ENCODE measurements around the gene WRAP73.

WRAP73 gene

DNA sequence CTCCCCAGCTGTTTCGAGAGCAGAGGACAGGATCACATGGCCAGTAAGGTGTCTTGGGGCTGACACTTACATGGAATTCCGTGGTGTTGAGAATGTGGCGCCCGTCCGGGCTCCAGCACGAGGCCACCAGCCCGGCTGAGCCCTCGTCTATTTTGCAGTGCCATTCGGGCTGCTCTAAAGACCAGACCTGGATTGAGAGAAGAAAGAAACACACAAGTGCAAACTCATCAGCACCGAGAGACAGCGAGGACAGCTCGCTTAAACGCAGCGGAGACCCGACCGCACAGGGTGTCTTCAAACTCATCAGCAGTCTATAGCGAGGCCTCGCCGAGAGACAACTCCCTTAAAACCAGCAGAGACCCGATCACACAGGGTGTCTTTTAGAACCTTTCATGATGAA lies 3.3 kb downstream of the WRAP73 start:
- DNase-seq (ENCODE audit: low read depth), result no peak

DNA sequence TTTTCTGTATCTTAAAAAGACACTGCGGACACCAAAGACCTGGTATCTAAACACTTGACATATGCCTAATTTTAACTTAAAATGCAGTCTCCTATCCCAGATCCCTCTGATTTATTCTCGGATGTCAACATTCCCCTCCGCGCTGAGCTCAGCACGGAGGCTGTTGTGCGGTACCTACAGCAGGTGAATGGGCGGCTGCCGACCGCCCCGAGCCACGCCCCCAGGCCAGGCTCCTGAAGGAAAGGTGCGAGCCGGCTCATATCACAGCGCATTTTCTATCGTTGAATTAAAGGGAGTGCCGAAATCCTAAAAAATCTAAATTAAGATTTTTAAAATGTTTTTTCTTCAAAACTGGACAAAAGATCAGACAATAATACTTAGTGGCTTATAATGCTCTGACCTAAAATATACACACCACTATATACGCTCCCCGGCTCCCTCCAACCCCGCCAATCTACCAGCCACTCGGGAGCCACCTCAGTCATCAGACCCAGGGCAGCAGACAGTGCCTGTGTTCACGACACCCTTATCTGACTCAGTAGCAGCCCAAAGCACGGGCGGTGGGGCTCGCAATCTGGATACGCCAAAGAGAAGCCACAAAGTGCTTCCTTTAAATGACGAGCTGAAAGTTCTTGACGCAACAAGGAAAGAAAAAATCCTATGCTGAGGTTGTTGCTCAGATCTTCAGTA lies 4.1 kb downstream of the WRAP73 start:
- no peak for DNase-seq (ENCODE audit: low read depth)

DNA sequence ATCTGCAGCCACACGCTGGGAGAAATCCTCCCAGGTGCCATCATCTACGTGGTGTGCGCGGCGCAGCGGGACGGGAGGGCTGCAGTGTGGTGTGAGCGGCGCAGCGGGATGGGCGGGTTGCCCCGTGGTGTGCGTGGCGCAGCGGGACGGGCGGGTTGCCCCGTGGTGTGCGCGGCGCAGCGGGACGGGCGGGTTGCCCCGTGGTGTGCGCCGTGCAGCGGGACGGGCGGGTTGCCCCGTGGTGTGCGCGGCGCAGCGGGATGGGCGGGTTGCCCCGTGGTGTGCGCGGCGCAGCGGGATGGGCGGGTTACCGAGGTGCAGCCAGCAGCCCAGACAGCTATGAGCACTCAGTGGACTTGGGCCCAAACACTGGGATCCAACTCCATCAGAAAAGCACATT lies 4.7 kb downstream of the WRAP73 start:
- DNase-seq (ENCODE audit: low read depth), result no peak

DNA sequence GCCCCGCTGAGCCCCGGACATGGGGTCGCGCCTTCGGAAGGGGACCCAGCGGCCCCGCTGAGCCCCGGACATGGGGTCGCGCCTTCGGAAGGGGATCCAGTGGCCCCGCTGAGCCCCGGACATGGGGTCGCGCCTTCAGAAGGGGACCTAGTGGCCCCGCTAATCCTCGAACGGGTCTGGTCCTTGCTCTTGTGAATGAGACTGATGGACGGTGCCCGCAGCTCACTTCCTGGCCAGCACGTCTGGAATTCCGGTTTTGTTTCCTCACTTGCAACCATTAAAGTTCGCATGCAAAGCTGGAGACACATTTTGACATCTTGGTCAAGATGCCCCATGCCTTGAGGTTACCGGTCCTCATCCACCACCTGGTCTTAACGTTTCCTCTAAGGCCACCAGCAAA lies 5.6 kb downstream of the WRAP73 start:
- DNase-seq (ENCODE audit: low read depth), result no peak

DNA sequence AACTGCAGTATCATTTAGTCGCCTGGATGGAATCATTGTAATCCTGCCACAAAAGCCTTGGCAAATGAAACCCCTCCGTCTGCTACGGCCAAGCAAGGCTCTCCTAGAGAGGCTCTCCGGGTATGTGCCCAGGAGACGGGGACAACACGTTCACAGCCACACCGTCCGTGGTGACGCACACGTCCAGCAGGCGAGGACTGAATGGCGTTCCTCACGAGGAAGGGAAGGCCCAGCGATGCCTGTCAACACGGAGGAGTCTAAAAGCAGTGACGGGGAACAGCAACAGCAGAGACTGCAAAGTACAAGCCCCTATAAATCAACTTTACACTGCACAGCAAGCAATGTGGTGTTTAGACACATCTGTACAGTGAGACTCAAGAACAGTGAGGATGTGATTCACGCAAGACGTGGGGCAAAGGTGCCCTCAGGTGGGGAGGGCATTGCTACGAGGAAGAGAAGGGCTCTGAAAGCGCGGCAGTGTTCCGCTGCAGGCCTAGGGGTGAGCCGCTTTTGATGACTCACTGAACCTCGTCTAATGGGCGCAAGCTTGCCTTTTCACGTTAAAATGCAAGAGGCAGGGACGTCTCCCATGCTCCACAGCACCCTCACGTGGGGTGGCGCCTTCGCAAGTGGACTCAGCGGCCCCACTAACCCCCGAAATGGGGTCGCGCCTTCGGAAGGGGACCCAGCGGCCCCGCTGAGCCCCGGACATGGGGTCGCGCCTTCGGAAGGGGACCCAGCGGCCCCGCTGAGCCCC lies 6.8 kb downstream of the WRAP73 start:
- no peak for DNase-seq (ENCODE audit: low read depth)

DNA sequence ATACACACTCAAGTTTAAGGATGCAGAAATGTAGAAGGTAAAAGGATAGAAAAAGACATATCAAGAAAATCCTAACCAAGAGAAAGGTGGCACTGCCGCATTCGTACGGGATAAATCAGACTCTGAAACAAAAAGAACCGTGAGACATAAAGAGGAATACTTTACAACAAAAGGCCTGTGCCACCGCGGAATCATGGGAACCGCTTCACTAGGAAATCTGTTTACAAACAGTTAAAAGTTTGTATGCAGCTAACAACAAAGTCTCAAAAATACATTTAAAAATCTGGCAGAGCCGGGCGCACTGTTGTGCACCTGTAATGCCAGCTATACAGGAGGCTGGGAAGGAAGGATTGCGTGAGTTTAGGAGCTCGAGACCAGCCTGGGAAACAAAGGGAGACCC lies 8.1 kb downstream of the WRAP73 start:
- no peak for DNase-seq (ENCODE audit: low read depth)

DNA sequence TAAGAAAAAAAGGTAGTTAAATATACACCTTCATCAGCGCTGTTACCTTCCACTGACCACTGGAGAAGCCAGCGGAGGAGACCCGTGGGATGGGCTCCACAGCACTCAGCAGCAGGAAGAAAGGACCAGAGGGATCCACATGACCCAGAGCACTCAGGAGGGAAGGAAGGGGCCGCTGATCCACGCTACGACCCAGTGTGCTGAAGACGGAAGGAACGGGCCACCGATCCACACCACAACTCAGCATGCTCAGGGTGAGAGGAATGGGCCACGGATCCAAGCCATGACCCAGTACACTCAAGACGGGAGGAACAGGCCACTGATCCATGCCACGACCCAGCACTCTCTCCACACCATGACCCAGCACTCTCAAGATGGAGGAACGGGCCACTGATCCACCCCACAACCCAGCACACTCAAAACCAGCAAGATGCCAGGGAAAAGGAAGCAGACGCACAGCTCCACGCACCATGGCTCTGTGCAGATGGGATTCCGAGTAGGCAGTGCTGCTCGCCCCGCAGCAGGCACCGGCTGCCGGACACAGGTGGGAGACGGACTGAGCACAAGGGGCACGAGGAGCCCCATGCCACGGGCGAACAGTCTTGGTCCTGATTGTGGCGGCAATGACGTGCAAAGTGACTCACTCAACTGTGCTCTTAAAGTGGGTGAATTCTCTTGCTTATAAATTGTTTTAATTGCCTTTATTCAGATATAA lies 8.7 kb downstream of the WRAP73 start:
- DNase-seq (ENCODE audit: low read depth), result no peak

DNA sequence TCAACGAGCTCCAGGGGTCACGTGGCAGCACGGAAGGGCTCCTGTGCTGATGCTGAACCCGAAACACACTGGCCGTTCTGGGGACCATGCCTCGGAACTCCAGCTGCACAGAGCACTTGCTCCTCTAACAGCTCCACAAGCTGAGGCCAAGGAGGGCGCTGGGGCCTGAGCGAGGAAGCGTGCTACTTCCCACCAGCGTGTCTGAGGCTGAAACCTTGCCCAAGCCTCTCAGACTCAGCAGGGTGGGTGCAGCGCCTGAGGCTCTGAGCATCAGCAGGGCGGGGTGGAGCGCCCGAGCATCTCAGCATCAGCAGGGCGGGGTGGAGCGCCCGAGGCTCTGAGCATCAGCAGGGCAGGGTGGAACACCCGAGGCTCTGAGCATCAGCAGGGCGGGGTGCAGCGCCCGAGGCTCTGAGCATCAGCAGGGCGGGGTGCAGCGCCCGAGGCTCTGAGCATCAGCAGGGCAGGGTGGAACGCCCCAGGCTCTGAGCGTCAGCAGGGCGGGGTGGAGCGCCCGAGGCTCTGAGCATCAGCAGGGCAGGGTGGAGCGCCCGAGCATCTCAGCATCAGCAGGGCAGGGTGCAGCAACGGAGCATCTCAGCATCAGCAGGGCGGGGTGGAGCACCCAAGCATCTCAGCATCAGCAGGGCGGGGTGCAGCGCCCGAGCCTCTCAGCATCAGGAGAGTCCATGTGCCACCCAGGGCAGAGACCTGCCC lies 9.6 kb downstream of the WRAP73 start:
- no peak for DNase-seq (ENCODE audit: low read depth)

DNA sequence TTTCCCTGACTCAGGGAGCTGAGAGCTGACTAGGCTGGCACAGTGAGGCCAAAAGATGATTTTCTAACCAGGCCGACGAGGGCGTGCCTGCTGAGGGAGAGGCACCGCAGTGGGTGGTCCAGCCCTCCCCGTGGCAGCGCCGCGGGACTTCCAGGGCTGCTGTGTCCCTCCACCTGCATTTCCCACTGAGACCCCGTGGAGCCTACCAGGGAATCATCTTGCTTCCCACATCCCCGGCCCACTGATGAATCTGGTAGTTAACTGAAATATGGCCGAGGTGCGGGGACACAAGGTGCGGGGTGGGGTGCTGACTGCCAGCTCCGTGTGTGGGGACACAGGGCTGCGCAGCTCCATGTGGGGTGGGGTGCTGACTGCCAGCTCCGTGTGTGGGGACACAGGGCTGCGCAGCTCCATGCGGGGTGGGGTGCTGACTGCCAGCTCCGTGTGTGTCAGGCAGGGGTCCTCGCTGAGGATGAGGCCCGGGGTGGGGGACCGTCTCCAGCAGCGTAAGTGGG lies 10.4 kb downstream of the WRAP73 start:
- DNase-seq (ENCODE audit: low read depth), result no peak

DNA sequence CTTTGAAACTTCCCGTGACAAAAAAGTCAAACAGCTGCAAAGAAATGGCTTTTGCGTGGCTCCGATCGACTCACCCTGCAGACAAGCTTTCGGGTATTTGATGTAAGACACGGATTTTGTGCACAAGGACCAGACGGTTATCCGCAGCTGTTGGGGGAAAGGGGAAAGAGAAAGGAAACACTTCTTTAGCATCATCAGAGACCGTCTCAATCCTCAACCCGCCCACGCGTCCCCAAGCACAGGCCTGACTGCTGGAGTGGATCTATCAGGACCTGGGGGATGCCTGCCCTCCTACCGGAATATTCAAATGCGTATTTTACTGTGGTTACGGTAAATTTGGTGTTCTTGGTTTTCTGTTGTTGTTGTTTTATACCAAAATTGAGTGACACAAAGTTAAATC lies 11.2 kb downstream of the WRAP73 start:
- DNase-seq (ENCODE audit: low read depth), result no peak

DNA sequence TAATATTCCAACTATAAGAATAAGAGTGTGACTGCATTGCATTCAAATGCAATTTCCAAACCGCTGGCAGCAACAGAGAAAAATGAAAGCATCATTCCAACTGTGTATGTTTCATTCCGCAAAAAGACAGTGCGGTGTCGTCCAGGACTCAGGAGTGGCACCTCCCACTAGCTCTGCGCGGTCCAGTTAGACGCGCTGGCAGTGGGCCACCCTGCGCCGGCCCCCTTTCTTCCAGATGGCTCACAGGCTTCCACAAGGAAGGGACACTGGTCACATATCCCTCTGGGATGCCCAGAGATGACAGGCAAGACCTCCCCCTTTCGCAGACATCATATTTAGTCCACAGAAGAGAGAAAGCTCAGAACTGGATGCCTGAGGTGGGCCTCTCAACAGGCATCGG lies 11.9 kb downstream of the WRAP73 start:
- no peak for DNase-seq (ENCODE audit: low read depth)

DNA sequence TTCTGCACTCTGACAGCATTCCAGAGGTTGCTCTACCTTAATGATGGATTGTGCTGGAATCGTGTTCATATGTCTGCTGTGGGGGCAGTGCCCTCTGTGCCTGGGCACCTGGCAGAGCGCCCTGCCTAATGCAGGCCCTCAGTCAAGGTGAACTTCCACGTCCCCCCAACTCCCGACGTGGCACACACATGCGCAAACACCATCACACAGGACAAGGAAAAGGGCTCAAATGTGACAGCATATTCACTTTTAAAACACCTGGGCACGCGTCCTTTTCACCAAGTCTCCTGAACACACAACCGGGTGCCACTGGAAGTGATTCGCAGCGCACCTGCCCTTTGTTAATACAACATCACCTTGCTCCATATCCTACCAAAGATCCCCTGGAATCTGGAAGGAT lies 13.4 kb downstream of the WRAP73 start:
- DNase-seq (ENCODE audit: low read depth), result no peak

DNA sequence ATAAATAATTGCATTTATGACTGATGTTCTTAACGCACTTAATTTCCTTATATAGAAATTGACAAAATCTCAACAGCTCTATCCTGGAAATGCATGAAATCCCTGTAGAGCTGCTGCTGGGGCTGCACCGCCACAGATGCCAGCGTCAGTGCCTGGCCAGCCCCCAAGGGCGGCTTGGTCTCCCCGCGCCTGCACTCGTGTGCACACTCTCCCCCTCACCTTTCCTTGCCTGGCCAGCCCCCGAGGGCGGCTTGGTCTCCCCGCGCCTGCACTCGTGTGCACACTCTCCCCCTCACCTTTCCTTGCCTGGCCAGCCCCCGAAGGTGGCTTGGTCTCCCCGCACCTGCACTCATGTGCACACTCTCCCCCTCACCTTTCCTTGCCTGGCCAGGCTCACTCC lies 13.8 kb downstream of the WRAP73 start:
- DNase-seq (ENCODE audit: low read depth), result no peak

DNA sequence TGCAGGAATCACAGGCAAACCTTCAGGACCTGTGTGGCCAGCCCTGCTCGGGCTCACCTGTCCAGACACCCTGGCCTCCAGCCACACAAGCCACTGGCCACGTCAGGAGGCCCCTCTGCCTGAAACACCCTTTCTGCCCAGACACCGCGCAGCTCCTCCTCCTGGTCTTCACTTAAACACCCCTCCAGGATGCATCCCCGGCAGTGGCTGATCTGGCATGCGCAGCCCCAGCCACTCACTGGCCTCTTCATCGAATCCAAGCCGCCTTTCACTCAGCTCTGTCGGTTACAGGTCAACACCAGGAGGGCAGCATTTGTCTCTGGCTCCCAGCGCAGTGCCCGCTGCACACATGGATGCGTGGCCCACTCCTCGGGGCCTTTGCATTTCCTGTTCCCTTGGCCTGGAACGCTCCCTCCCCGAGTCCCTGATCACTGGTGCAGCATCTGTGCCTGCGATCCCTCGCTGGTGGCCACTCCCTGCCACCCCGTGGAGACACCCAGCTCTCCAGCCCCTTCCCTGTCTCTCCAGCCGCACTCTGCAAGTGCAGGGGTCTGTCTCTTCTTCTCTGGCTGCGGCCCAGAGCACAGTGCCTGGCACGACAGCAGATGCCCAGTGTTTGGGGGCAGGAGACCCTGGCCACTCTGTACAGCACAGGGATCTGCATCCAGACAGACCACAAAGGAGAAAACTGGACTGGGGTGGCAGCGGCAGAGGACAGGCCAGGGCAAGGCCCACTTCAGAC lies 15.7 kb downstream of the WRAP73 start:
- no peak for DNase-seq (ENCODE audit: low read depth)

DNA sequence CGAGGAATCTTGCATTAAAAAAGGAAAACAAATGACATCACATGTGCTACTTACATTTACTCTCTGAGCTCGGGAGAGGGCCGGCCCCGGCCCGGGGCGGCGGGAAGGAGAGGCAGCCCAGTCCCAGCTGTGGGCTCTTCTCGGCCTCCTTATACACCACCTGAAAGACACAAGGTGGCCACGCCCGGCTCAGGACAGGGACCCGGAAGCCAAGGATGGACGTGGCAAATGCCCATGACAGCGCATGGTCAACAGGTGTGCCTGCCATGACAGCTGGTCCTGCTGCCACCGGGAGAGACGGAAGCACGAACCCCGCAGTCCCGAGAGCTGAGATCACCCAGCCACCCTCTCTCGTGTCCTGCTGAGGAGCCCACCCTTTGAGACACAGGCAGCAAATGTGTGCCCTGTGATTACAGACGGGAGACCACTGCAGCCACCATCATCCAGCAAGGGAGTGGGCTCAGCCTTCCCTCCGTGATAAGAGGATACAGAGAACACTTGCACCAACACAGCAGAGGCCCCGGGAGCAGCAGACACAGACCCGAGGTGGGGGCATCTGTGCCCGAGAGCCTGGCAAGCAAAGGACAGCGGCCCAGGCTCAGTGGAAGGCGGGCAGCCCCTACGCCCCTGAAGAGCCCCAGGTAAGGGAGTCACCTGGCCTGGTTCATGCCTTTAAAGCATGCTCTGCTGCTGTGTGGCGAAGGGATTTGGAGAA lies 16.4 kb downstream of the WRAP73 start:
- no peak for DNase-seq (ENCODE audit: low read depth)

DNA sequence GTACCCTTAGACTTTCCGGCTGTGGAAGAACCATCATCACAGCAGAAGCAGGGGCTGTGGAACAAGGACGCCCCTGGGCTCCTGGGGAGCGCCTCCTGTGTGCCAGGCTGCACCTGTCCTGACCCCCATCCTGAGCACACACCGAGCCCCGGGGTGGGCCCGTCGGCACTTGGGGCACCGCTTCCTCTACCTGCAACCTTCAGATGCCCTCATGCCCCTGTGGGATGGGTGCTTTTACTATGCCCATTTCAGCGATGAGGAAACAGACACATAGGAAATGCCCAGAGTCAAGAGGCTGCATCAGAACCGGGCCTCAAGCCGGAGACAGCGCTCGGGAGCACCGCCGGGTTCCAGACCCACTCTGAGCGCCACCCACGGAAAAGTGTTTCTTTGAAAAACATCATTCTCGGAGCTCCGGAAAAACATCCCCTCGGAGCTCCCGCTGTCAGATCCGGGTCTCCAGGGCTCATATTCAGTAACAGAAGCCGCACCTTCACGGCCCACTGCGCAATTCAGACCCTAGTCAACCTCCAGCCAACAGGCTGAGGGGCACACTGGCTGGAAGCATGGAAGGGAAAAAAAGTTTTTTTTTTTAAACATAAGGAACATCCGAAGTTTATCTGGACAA lies 17.1 kb downstream of the WRAP73 start:
- DNase-seq (ENCODE audit: low read depth), result no peak

DNA sequence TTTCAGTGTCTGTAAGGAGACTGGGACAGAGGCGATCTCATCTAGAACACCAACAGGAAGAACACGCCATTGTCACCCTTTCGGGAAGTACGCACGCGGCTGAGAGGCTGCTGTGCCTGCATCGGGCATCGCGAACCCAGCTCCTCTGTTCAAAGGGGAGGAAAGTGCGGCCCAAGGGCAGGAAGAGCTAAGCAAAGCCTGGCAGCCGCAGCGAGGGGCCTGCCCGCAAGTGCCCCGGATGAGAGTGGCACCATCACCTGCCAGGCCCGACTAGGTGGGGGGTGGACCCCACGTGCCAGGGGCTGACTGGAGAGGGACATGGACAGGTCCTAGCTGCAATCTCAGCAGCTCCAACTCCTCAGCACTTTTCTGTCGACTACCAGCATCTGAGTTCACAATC lies 17.6 kb downstream of the WRAP73 start:
- no peak for DNase-seq (ENCODE audit: low read depth)

DNA sequence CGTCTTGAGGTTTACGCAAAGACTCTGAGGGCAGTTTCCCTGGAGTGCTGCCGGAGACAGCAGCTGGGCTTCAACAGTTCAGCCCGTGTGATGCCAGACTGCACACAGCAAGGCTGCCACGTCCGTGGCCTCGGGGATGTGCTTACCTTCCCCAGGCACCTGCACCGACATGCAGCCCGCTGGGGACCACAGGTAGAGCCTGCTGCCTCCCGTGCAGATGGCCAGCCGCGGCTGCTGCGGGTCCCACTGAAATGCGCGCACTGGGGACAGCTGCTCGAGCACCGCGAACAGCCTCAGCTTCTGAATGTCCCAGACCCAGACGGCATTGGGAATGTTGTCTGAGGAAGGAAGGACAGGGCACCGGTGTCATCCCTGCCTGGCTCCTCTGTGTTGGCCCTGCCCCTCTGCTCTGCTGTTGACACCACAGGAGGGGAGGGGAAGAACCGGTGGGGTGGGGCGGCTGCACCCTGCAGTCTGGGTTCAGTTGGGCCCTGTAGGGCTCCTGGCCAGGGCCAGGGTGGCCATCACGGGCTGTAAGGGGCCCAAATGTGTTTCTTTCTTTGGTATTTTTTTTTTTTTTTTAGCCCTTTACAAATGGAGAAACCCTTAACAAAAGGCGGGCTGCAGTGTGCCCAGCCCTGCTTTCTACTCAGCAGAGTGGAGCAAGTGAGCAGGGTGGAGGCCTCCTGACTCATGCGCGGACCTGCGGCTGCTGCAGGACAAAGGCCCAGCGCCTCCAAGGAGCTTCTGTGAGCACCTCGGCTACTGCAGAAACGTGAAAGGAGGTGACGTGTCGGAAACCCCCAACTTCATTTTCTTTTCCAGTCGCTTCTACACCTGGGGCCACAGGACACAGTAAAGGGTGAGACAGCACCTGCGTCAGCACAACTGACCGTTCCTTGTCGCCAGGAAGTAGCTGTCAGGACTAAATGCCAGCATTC lies 18.3 kb downstream of the WRAP73 start:
- DNase-seq (ENCODE audit: low read depth), result no peak

DNA sequence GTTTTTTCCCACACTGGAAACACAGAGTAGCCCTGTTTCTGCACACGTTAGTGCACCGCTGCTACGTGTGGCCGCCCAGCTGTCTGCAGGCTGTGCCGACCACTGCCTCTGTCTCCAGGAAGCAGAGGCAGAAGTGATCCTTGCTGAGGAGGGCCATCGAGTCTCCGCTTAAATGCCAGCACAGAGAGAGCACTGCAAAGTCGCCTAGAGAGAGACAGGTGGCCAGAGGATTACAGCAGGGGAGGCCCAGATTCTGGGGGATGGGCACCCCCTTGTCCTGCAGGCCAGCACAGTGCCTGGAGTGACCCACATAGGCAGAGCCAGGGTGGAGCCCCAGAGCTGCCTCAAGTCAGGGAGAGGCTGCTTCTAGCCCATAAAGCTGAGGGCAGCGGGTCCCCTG lies 19.0 kb downstream of the WRAP73 start:
- DNase-seq (ENCODE audit: low read depth), result no peak
